ENCODE data around the gene RMND1. TPM values are rescaled to one million over a fixed set of nuclear protein-coding genes. Genes with fewer than 3 reads are reported as not detected.
"Not testable (repeated sequence)": the region's sequence is repeated elsewhere in the genome, so short reads cannot be mapped to it uniquely, and the experiment has no call there.

The RMND1 gene
- total RNA-seq, 2 donors from 2014 or later, result 20.7 to 21.2 TPM

DNA sequence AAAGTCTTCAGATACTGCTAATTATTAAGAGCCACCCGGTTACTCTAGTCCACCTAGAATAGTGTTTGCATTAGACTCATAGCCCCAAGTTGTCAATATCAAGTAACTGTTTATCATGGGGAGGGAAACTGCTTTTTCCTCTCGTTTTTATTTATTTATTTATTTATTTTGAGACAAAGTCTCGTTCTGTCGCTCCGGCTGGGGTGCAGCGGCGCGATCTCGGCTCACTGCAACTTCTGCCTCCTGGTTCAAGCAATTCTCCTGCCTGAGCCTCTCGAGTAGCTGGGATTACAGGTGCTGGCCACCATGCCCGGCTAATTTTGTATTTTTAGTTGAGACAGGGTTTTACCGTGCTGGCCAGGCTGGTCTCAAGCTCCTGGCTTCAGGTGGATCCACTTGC lies 25.8 kb upstream of the RMND1 start:
- Histone ChIP-seq H3K27ac (no peak overlapping the region), H3K36me3 (no peaks in the 10 kb centered on the region), H3K9me3 (no peaks in the 10 kb centered on the region), H3K27me3 (replicated peaks; ENCODE audit: insufficient read depth) (no peaks in the 10 kb centered on the region), H3K4me1 (ENCODE audit: control insufficient read depth in 1 of 2, low read depth in 2 of 2) (peaks cover 8 to 10% of the 10 kb centered on the region in 2 donors), H3K4me3 (no peak overlapping the region)
- DNase-seq (ENCODE audit: low spot score), result no peak
- no peak for ATAC-seq (ENCODE audit: insufficient number of reproducible peaks, low FRiP score, low read depth)
- TF ChIP-seq, protein P1, sequence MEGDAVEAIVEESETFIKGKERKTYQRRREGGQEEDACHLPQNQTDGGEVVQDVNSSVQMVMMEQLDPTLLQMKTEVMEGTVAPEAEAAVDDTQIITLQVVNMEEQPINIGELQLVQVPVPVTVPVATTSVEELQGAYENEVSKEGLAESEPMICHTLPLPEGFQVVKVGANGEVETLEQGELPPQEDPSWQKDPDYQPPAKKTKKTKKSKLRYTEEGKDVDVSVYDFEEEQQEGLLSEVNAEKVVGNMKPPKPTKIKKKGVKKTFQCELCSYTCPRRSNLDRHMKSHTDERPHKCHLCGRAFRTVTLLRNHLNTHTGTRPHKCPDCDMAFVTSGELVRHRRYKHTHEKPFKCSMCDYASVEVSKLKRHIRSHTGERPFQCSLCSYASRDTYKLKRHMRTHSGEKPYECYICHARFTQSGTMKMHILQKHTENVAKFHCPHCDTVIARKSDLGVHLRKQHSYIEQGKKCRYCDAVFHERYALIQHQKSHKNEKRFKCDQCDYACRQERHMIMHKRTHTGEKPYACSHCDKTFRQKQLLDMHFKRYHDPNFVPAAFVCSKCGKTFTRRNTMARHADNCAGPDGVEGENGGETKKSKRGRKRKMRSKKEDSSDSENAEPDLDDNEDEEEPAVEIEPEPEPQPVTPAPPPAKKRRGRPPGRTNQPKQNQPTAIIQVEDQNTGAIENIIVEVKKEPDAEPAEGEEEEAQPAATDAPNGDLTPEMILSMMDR (IDR thresholded peaks at IDR 0.05), result no peak

DNA sequence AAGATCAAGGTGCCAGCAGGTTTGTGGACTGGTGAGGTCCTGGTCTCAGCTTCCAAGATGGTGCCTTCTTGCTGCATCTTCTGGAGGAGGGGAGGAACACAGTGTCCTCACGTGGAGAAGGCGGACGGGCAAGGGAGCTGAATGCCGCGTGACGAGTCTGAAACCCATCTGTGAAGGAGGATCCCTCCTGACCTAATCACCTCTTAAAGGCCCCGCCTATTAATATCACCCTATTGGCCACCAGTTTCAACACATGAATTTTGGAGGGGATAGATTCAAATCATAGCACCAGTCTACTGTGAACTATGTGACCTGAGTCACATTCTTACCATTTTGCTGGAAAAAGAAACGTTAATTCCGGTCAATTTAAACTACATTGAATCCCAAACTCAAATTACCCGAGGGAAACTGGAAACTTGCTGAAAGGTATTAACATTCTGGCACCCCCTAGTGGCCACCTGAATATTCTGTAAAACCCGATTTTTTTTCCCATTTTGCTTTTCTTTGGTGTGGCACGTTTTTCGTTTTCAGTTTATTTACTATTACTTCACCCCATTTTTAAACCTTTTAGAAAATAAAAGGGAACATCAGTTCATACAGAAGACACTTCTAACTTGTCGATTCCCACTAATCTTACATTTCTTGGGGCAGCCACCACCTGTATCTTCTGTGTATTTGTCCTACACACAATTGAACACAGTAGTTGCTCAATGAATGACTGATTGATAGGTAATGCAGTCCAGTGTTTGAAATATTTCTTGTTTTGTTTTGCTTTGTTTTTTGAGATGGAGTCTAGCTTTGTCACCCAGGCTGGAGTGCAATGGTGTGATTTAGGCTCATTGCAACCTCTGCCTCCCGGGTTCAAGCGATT lies 24.0 kb upstream of the RMND1 start:
- TF ChIP-seq, protein P1 (IDR thresholded peaks at IDR 0.05), result peak; percentile 86
- H3K9me3 ChIP-seq, result no peaks in the 10 kb centered on the region
- no peaks in the 10 kb centered on the region for H3K36me3 ChIP-seq
- DNase-seq (ENCODE audit: low spot score) (no peak), ATAC-seq (ENCODE audit: insufficient number of reproducible peaks, low FRiP score, low read depth) (no peak)
- H3K27me3 ChIP-seq (replicated peaks; ENCODE audit: insufficient read depth), result no peaks in the 10 kb centered on the region
- no peaks in the 10 kb centered on the region for H3K4me1 ChIP-seq (ENCODE audit: control insufficient read depth in 1 of 2, low read depth in 2 of 2)
- H3K27ac ChIP-seq, result no peak overlapping the region
- H3K4me3 ChIP-seq, result peak overlapping the region; percentile 7

- ATAC-seq (ENCODE audit: insufficient number of reproducible peaks, low FRiP score, low read depth), result no peak
- TF ChIP-seq, protein P1 (IDR thresholded peaks at IDR 0.05), result no peak
- no peak overlapping the region for H3K4me3 ChIP-seq
These were observed 12.8 kb upstream of the RMND1 start for GRCh38 chr6:151464702-151465101.

GRCh38 chr6:151461673-151462072 lies 9.7 kb upstream of the RMND1 start:
- TF ChIP-seq, protein P1 (IDR thresholded peaks at IDR 0.05), result no peak
- no peaks in the 10 kb centered on the region for H3K9me3 ChIP-seq
- DNase-seq (ENCODE audit: low spot score) (no peak), ATAC-seq (ENCODE audit: insufficient number of reproducible peaks, low FRiP score, low read depth) (no peak)
- no peak overlapping the region for H3K4me3 ChIP-seq
- H3K4me1 ChIP-seq (ENCODE audit: control insufficient read depth in 1 of 2, low read depth in 2 of 2), result peaks cover 1 to 2% of the 10 kb centered on the region in 2 donors
- H3K27me3 ChIP-seq (replicated peaks; ENCODE audit: insufficient read depth), result no peaks in the 10 kb centered on the region
- peaks cover 21% of the 10 kb centered on the region for H3K36me3 ChIP-seq
- H3K27ac ChIP-seq, result no peak overlapping the region

More at GRCh38 chr6:151464702-151465101, 12.8 kb upstream of the RMND1 start:
- H3K9me3 ChIP-seq, result no peaks in the 10 kb centered on the region
- no peak for DNase-seq (ENCODE audit: low spot score)
- no peaks in the 10 kb centered on the region for H3K27me3 ChIP-seq (replicated peaks; ENCODE audit: insufficient read depth)
- peaks cover 15% of the 10 kb centered on the region for H3K36me3 ChIP-seq
- no peak overlapping the region for H3K27ac ChIP-seq
- peaks cover 0 to 2% of the 10 kb centered on the region in 2 donors for H3K4me1 ChIP-seq (ENCODE audit: control insufficient read depth in 1 of 2, low read depth in 2 of 2)

DNA sequence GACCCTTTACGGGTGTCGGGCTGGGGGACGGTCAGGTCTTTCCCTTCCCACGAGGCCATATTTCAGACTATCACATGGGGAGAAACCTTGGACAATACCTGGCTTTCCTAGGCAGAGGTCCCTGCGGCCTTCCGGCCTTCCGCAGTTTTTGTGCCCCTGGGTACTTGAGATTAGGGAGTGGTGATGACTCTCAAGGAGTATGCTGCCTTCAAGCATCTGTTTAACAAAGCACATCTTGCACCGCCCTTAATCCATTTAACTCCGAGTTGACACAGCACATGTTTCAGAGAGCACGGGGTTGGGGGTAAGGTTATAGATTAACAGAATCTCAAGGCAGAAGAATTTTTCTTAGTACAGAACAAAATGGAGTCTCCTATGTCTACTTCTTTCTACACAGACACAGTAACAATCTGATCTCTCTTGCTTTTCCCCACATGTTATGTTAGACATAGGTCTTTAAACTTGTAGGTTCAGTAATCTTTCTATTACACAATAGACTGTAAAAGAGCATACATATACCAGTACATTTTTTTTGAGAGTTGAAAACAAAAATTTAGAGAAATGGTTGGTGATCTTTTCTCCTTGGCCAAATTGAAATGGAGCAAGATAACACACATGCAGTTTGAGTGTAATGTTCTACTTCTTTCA lies 3.9 kb upstream of the RMND1 start:
- H3K4me3 ChIP-seq; H3K27ac ChIP-seq; H3K9me3 ChIP-seq; H3K27me3 ChIP-seq (replicated peaks; ENCODE audit: insufficient read depth); ATAC-seq (ENCODE audit: insufficient number of reproducible peaks, low FRiP score, low read depth); DNase-seq (ENCODE audit: low spot score): not testable (repeated sequence)
- H3K36me3 ChIP-seq, result peaks cover 18% of the 10 kb centered on the region
- peaks cover 20 to 29% of the 10 kb centered on the region in 2 donors for H3K4me1 ChIP-seq (ENCODE audit: control insufficient read depth in 1 of 2, low read depth in 2 of 2)

All from thoracic aorta (tissue), 2 donors.